GM21423 (cell line): ENCODE measurements around the gene HOATZ.

Source experiments
- ATAC-seq: cut with Tn5 transposase; IDR thresholded peaks from one replicate; pipeline ENCODE4 v1.9.1; 2021; ENCODE audit warnings: mild to moderate bottlenecking, moderate library complexity; ENCODE audit not compliant: unreplicated experiment

HOATZ gene

DNA sequence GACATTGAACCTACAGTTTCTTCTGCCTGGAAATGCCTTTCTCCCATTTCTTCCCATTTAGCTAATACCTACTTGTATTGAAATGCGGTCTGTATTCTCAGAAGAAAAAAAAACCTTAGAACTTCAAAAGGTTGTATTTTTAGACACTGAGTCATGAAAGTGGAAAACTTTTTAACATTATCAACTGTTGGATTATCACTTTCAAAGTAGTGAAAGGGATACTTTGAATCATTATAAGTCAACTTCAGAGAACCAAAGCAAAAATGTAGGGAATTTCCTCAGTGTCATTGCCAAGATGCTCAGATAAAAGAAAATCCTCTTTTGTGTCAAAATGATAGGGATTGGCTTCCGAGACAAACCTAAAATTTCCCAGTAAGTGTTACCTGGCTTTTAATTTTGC, 6.6 kb downstream of the HOATZ start:
- no peak for ATAC-seq

DNA sequence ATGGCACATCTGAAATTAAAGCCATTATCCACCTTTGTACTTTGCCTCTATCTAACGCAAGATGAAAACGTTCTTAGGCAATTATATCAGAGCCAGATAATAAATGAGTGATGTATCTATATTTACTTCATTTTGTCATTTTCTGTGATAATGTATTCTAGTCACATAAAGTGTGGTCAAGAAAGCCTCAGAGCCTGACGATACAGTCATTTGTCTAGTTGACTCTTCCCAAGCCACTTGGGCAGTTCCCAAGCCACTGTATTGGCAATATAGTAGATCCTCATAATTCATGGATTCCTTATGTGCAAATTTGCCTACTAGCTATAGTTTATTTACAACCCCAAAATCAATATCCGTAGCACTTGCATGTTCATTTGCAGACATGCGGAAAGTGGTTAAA, 7.8 kb downstream of the HOATZ start:
- ATAC-seq = no peak

DNA sequence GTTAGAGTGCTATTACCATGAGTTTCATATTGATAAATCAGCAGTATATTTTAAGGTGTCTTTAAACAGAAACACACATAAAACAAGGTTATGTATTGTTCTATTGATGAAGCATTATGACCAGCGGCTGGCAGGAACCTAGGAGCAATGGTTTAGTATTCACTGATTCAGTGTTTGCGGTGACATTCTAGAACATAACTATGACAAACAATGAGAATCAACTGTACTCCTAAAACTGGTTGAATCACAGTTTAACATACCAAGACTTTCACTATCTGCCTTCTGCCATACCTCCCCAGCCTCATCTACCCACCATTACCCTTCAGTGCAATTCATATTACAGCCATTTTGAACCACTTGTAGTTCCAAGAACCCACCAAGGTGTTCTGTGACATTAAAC, 8.8 kb downstream of the HOATZ start:
- no peak for ATAC-seq

DNA sequence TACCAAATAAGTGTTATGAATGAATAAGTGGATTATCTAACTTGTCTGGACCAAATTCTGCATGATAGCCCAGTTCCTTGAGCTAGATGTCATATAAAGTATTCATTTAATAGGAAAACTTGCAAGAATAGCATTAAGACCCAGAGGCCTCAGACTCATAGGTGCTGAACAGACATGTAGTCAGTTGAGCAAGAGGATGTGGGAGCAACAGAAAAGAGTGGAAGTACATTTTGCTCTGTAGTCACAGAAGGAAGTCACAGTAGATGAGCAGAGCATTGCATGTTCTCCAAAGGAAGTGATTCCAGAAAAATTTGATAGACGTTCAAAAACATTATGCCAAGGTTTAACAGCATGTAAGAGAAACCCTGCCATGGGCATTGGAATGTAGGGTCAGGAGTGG, 9.5 kb downstream of the HOATZ start:
- no peak for ATAC-seq

DNA sequence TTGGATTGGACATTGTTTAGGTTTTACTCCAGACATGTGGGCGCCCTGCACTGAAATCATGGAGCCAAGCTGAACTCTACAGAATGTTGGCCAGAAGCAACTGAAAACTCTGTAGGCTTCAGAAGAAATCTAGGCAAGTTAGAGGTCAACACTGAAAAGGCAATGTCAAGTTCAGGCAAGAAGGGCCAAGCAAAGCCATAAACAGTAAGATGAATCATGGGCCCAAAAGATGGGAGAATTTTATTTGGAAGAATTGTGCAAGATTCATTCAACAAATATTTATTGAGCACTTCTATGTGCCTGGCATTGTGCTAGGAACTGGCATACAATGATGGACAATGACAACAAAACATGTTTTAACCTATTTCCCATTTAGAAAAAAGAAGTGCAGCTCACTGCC, 10.9 kb downstream of the HOATZ start:
- no peak for ATAC-seq

DNA sequence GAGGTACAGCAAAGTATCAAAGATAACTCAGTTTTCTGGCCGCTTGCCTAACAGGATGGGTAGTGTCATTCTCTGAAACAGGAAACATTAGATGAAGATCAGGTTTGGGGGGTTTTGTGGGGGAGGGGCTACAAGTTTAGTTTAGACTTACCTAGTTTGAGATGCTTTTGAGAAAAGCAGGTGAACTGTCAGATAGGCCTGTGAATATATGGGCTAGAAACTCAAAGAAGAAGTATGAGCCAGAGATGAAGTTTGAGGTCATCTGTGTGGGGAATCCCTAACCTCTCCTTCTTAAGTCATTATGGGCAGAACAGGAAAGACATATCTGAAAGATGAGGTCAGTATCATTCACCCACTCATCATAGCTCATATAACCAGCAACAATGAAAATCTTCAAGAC, 11.9 kb downstream of the HOATZ start:
- no peak for ATAC-seq

DNA sequence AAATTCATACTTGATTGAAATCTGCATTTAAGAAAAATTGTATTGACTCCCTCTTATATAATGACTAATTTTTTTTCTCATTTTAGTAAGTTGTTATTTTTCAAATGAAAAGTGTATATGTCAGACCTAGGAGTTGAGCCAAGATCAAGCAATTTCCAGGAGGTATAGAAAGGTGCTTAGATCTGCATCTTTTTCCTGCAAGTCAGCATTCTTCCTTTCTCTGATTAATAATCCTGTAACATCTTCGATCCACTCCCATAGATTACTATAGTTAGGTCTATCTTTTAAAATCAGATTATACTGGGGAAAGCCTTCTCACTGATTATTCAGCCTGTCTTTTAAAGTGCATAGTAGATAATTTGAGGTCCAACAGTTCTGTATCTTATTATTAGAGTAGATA, 12.7 kb downstream of the HOATZ start:
- no peak for ATAC-seq

DNA sequence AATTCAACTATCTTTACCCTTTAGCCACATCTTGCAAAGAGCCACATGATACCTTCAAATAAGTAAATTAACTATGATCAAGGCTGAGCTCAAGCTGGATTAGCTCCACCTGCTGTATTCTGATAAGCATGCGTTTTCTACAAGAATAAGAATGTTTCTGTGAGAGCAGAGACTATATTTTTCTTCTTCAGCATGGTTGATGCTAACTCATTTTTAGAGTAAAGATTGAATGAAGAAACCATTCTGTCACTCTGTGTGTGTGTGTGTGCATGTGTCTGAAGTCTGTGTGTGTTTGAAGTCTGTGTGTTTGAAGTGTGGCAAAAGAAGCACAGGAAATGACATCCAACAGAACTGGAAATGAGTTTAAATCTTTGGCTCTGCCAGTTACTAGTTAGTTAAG, 14.0 kb downstream of the HOATZ start:
- no peak for ATAC-seq

DNA sequence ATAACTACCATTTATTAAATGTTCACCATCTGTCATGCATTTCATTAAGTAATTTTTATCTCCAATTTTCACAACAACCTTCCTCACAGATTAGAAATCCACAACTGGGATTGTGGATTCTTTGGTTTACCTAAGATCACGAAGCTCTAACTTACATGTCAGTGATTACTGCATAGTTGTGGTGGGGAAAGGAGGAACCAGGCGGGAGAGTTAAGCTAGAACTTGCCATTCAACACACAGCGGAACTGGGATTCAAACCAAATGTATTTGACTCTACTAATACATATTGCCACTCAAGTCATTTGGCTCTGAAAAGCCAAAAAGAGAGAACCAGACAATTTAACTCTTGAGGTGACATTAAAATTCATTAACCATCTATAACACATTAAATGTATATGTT, 15.5 kb downstream of the HOATZ start:
- no peak for ATAC-seq

DNA sequence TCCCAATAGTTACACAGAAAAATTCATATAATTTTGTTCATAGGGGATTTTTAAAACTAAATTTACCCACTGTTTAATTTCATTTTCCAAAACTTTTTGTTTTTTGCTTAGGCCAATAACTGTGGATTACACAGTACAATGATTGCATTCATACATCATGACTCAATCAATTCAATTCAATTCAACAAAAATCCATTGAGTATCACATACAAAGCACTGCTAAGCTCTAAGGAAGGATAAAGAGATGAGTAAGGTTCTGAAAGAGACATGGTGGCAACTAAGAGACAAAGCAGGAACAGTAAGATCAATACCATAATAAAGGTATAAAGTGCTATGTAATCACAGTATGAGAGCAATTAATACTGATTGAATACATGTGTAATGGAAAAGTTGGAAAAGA, 16.6 kb downstream of the HOATZ start:
- no peak for ATAC-seq

DNA sequence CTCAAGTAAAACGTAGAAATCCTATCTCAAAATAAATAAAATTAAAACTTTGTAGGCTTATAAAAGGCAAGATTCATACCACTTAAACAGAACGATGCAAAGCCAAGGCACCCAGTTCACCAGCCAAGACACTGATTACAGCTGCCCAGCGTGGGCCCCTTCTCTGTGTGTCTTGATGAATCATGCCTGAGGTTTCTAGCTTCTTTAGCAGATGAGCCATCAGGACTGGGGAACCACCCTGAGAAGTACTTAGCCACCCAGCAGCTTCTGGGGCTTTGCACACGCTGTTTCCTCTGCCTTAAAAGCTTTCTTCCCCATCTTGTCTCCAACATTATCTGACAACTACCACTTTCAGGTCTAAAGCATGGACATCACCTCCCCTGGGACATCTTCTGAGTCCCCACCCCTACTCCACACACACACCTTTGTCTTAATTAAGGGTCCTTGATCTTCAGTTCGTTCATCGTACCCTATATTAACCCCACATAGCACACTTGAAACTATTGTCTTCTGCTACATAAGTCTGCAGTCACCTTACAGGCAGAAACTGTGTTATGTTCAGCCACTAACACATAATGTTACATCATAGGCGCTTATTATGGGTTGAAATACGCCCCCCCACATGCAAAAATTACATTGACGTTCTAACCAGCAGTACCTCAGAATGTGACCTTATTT, 17.2 kb downstream of the HOATZ start:
- peak; percentile 86 for ATAC-seq

DNA sequence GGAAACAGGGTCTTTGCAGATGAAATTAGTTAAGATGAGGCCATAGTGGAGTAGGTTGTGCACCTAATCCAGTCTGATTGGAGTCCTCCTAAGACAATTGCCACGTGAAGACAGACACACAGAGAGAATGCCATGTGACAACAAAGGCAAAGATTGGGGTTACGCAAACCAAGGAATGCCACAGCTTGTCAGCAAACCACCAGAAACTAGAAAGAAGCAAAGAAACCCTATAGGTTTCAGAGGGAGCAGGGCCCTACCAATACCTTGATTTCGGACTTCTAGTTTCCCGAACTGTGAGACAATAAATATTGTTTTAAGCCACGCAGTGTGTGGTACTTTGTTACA, 17.8 kb downstream of the HOATZ start:
- ATAC-seq = no peak

DNA sequence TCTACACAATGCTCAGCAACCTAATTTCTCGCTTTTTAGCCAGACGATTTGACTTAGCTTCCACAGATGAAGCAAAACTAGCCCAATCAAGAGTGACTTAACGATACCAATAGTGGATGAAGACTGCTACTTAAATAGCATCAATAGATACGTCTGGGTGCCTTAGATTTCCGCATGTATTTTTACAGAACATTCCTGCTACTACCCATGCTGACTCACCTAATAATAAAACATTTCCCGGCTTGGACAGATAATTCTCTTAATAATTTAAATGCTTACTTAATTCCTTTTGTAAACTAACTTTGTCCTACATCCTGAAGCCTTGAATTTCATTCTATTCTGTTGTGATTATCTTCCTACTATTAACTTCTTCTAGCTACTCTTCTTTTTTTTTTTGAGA, 20.7 kb downstream of the HOATZ start:
- ATAC-seq = no peak

DNA sequence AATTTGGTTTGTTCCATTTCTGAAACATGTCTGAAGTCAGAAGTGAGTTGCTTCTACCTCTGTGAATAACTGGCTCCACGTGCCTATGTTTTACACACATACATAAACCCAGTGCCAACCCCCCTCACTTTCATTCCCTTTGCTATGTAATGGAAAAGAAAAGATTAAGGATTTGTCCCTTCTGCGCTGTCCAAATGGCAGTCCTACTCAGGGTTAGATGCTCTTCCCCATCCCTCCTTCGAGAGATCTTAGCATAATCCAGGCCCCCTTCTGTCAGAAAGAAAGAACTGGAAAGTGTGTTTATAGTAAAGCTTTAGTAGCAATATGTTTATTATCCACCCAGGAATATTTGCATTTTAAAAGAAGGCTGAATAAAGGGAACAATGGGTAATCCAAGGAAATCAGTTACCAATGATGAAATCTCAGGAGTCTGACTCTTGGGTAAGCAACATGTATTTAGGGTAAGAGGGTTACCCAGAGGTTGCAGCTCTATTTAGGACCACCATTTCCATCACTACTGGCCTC, 22.8 kb downstream of the HOATZ start:
- no peak for ATAC-seq

DNA sequence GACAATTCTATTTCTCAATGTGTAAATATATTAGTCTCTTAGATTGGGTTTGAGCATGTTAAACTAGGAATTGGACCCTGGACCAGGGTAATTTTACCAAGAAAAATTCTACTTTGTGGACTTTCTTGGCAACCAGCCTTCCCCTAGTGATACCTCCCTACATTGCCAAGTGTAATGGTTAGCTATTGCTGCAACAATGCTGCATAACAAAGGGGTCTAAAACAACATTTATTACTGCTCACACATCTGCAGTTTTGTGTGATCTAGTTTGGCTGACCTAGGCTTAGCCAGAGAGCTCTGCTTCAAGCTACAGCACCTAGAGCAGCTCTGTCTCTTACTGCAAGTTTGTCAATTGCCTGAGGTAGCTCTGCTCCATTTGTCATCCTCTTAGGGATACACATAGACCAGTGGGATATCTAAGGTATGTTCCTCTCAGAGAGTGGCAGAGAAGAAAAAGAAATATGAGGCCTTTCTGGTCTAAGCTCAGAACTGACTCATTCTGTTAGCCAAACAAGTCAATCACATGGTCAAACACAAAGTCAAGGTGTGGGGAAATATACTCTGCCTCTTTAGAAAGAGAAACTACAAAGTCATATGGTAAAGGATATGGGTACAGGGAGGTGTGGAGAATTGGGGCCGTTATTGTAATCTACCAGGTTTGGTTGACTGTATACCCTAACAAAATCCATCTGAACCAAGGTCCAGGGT, 24.0 kb downstream of the HOATZ start:
- no peak for ATAC-seq

DNA sequence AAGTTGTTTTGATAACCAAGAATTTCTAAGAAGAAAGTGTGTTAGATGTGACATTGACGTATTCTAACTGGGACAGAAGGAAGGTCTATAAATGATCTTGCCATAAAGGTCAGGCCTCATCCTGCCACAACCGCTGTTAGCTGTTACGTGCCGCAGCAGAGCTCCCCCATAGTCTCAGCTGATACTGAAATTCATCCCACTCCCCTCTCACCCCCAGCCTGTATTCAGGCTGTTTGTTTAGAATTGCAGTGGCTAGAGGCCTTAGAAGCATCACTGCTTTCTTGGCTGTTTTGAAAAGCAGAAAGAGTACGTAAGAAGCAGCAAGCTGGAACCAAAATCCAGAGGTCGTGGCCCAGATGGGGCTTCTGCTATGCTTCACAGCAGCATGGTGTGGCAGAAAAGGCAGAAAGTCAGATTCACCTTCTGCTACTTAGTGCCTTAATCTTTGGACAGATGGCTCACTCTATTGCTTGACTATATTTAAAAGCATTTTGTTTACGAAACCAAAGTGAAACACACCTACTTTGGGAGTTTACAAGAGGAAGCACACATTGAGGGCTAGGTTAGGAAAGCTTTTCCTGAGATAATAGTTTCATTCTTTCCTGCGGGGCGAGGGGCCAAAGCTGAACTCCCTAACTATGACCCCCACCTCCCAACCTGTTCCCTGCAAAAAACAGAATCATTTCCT, 25.0 kb downstream of the HOATZ start:
- no peak for ATAC-seq

DNA sequence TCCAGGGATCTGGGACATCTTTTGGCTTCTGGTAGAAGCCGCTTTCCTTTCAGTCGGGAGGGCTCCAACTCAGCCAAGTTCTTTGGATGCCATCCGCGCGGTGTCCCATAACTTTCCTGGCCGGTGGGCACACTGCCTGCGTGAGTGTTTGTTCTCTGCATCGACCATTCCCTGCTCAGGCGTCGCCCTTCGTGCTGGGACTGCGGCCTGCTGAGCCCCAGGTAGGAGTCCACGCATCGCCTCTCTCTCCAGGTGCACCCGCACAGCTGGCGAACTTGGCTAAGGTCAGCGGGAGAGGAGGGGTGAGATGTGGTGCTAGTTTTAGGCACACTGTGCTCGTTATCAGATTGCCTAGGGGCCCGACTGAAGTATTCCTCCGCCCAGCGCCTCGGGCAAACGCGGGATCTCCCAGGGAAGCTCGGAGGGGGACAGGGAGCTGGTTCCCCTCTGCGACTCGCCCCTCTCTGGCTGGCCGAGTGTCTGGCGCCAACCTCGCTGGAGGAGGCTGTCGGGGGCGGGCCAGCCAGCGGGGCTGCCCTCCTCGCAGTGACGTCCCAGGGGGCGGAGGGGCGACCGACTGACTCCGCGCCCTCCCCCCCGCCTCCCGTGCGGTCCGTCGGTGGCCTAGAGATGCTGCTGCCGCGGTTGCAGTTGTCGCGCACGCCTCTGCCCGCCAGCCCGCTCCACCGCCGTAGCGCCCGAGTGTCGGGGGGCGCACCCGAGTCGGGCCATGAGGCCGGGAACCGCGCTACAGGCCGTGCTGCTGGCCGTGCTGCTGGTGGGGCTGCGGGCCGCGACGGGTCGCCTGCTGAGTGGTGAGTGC, 25.7 kb downstream of the HOATZ start, which contains the start of gene LAYN:
Gene LAYN (plus strand): TSS at position 607 of the 823 bp plus-strand sequence. CDS start 124 bp downstream, at position 731.
- no peak for ATAC-seq

DNA sequence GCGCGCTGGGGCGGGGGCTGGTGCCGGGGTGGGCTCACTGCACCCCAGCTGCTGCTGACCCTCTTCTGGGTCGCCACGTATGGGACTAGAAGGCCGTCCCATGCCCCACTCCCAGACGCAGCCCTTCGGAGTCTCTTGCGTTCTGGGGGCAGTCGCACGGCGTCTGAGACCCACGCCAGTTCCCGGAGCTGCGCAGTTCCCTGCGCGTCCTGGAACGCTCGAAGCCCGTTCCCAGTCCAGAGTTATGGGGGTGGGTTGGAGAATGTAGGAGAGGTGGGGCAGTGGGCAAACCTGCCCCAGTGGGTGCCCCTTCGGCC, 26.3 kb downstream of the HOATZ start:
- ATAC-seq = no peak

DNA sequence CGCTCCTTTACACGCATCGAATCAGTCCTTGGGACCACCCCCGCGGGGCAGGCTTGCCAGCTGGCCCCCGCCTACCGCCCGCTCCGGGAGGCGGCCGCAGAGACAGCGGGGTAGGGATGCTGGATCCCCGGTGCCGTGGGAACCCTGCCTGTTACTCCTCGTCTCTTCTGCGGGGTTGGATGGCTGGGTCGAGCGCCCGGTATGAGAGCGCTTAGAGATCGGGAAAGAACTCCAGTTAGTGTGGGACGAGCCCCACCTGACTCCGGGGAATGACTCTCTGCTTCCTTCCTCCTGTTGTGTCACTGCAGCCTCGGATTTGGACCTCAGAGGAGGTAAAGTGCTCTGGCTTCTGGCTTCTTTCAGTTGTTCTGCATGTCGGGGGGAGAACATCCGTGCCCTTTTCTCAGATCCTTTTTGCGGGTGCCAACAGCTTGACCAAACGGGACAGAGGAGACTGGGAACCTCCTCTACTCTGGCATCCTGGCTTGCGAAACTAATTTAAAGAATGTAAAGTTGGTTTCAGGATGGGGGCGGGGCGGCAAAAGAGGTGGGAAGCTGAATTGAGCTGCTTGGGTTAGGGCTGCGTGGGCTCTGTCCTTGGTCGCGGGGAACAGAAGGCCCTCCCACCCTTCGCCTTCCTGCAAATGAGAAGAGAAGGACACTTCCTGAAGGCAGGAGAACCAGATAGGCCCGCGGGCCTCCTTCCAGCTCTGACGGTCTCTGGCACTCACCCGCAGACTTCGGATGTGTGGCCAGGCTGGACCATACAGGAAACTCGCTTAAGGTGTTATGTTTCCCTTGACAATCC, 26.9 kb downstream of the HOATZ start:
- ATAC-seq = no peak

DNA sequence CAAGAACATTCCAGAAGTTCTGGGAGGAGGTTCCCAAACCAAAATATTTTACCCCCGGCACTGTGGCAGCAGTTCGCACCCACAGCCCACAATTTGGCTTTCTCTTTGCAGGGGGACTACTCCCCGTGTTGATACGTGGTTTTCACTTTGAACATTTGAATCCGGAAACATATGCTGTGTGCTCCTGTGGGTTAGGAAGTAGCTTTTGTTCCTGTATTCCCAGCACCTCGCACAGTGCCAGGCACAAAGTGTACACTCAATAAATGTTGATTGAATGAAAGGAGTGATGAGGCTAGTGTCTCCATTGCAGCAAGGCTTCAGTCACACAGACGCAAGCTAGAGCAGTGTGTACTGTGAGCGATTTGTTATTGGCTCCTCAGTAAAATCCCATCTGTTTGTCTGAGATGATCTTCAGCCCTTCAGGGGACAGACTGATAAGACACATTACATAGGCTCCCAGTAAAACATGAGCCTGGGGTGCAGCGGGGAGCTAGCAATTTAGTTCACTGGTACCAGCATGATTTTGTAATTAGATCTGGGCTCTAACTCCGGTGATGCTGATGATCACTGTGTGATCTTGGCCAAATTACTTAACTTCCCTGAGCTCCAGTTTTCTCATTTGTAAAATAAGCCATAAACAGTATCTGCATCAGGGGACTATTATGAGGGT, 28.2 kb downstream of the HOATZ start:
- ATAC-seq = no peak
